Hematopoietic multipotent progenitor cell treated with erythropoietin and hydrocortisone succinate and interleukin-3 and kit ligand, for 6 days (in vitro differentiated cells): Measurements from ENCODE around the gene TFDP1.

Experiments used
- DNase-seq: peaks from one replicate; pipeline ENCODE4 v3.0.0-alpha.2; 2015

Gene TFDP1

GRCh38 chr13:113653264-113654174, 69.0 kb downstream of the TFDP1 start:
- no peak for DNase-seq

- DNase-seq, result no peak
Measured at GRCh38 chr13:113654175-113654560, 69.6 kb downstream of the TFDP1 start.

GRCh38 chr13:113654591-113655345, 70.2 kb downstream of the TFDP1 start:
- DNase-seq, result no peak

GRCh38 chr13:113655346-113656002, 70.9 kb downstream of the TFDP1 start:
- no peak for DNase-seq

GRCh38 chr13:113656003-113656588, 71.5 kb downstream of the TFDP1 start:
- no peak for DNase-seq

GRCh38 chr13:113656831-113657671, 72.5 kb downstream of the TFDP1 start:
- DNase-seq, result no peak

- DNase-seq, result no peak
Measured at GRCh38 chr13:113657851-113658741, 73.5 kb downstream of the TFDP1 start, which contains the start of gene ATP4B. TSS of gene ATP4B (minus strand) at chr13:113658198. CDS start at chr13:113658144, 54 bp downstream.

GRCh38 chr13:113658836-113659235, 74.3 kb downstream of the TFDP1 start:
- no peak for DNase-seq

GRCh38 chr13:113659337-113659736, 74.8 kb downstream of the TFDP1 start:
- DNase-seq, result no peak

- no peak for DNase-seq
Measured at GRCh38 chr13:113660066-113660465, 75.5 kb downstream of the TFDP1 start.

- DNase-seq, result no peak
Measured at GRCh38 chr13:113661509-113661908, 77.0 kb downstream of the TFDP1 start.

GRCh38 chr13:113663934-113664333, 79.4 kb downstream of the TFDP1 start:
- DNase-seq, result no peak

- DNase-seq, result no peak
Measured at GRCh38 chr13:113664751-113665596, 80.4 kb downstream of the TFDP1 start.

- no peak for DNase-seq
Measured at GRCh38 chr13:113665597-113666328, 81.2 kb downstream of the TFDP1 start.

- no peak for DNase-seq
Measured at GRCh38 chr13:113666329-113666670, 81.7 kb downstream of the TFDP1 start.

GRCh38 chr13:113666951-113667701, 82.6 kb downstream of the TFDP1 start, which contains the start of gene GRK1:
TSS of gene GRK1 (plus strand) at chr13:113667219. CDS start at chr13:113667387, 168 bp downstream.
- DNase-seq, result no peak

- no peak for DNase-seq
Measured at GRCh38 chr13:113667771-113668490, 83.4 kb downstream of the TFDP1 start.

- DNase-seq, result no peak
Measured at GRCh38 chr13:113668491-113668971, 84.0 kb downstream of the TFDP1 start.
